Measurements from ENCODE around the gene RGS12. TPM values are rescaled to one million over a fixed set of nuclear protein-coding genes. Genes with fewer than 3 reads are reported as not detected.

The RGS12 gene
- total RNA-seq, 4 donors from 2014 or later: 3.5 to 63.8 (median 40.1) TPM

DNA sequence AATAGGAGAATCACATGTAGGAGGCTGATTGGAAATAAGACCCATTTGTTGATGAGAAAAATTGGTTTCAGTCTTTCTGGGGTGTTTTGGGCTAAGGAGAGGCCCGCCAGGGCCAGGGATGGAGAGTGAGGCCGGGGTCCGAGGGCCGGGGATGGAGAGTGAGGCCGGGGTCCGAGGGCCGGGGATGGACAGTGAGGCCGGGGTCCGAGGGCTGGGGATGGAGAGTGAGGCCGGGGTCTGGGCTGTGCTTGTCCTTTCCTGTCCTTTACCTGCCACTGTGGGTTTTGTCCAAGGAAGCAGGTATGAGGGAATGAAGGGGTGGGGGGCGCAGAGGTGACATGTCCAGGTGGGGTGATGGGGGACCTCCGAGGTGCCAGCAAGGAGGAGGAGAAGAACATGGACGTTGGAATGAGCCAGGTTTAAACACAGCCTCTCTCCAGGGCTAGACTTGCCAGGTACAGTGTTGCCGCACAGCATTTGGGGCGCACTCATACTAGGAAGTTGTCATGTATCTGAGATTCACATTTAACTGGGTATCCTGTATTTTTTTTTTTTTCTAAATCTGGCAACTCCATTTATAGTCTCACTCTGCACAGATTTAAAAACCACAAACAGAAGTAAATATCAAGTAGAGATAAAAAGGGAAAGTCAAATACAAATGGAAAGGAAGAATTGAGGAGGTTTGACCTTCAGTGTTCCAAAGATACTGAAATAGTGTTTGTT, 8.8 kb downstream of the RGS12 start:
- no peak for TF ChIP-seq POLR2A (IDR thresholded peaks at IDR 0.05)
- TF ChIP-seq, protein P1, sequence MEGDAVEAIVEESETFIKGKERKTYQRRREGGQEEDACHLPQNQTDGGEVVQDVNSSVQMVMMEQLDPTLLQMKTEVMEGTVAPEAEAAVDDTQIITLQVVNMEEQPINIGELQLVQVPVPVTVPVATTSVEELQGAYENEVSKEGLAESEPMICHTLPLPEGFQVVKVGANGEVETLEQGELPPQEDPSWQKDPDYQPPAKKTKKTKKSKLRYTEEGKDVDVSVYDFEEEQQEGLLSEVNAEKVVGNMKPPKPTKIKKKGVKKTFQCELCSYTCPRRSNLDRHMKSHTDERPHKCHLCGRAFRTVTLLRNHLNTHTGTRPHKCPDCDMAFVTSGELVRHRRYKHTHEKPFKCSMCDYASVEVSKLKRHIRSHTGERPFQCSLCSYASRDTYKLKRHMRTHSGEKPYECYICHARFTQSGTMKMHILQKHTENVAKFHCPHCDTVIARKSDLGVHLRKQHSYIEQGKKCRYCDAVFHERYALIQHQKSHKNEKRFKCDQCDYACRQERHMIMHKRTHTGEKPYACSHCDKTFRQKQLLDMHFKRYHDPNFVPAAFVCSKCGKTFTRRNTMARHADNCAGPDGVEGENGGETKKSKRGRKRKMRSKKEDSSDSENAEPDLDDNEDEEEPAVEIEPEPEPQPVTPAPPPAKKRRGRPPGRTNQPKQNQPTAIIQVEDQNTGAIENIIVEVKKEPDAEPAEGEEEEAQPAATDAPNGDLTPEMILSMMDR (IDR thresholded peaks at IDR 0.05): no peak
- no peaks in the 10 kb centered on the region for H3K27me3 ChIP-seq
- H3K9me3 ChIP-seq: no peaks in the 10 kb centered on the region
- no peak overlapping the region for H3K4me3 ChIP-seq
- intact Hi-C loops (cut with DNase I; ENCODE audit: low total_unique reads): no loop called here
- no peak overlapping the region for H3K27ac ChIP-seq
- DNase-seq: no peak
- H3K4me1 ChIP-seq: peaks cover 0 to 8% of the 10 kb centered on the region in 2 donors
- H3K36me3 ChIP-seq: no peaks in the 10 kb centered on the region

DNA sequence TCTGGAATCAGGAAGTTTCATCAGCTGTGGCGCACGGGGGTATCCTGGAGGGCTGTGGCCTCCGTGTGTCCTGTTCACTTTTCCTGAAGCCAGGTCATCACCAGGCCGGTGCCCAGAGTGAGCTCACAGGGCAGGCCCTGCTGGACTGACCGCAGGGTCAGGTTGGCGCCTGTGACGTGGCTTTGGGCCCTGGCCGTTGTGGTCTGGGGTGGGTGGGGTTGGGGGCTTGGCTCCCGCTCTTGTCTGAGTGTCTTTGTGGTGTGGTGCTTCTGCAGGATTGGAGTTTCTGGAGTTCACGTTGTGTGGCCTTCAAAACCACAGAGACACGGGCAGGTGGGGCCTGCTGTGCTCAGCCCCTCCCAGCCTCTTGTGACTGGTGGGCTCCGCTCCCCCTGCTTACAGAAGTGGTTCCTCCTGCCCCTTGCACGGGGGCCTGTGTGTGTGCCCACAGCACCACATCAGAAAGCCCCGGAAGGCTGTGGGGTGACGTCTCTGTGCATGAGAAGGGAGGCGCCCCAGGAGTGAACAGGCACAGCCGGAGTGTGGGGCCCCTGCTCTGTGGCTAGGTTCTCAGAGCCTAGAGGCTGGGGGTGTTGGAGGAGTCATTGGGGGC, 9.5 kb downstream of the RGS12 start:
- DNase-seq: peak in 1 of 2 donors; percentile 40

DNA sequence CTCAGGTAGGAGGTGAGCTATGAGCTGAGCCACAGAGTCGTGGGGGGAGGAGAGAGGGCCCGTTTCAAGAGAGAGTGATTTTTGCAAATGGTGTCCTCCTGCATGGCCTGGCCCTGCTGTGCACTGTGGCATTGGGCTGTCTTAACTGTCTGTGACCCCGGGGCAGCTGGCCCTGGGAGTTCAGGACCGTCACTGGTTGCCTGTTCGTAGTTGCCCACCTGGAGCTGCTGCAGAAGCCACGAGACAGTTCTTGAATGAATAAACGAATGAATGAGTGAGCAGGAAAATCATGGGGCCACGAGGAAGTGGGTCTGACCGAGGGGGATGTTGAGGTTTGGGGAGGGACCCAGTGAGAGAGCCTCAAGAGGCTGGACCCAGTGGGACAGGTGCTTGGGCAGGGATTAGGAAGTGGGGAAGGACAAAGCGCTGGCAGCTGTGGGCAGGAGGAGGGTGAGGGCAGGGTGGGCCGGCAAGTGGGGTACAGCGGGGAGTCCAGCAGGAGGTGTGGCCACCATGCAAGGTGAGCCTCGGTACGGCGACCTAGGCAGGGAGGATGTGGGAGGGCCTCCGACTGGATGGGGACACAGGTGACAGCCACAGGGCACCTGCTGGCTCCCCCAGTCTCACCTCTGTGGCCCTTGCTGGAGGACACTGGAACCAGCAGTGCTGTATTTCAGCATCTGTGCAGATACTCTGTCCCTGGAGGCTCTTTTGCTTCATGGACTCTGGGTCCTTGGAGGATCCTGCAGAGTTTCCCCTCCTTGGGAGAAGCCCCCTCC, 10.2 kb downstream of the RGS12 start:
- Histone ChIP-seq H3K36me3 (no peaks in the 10 kb centered on the region), H3K4me3 (no peak overlapping the region), H3K4me1 (peaks cover 0 to 8% of the 10 kb centered on the region in 2 donors), H3K27ac (no peak overlapping the region), H3K9me3 (no peaks in the 10 kb centered on the region), H3K27me3 (no peaks in the 10 kb centered on the region)
- no peak for TF ChIP-seq POLR2A (IDR thresholded peaks at IDR 0.05)
- TF ChIP-seq, protein P1 (IDR thresholded peaks at IDR 0.05): no peak
- no peak for DNase-seq
- intact Hi-C loops (cut with DNase I; ENCODE audit: low total_unique reads): no loop called here

More for the DNA sequence above, 9.5 kb downstream of the RGS12 start:
- Histone ChIP-seq H3K4me3 (no peak overlapping the region), H3K4me1 (peaks cover 0 to 8% of the 10 kb centered on the region in 2 donors), H3K36me3 (no peaks in the 10 kb centered on the region), H3K27ac (no peak overlapping the region), H3K27me3 (no peaks in the 10 kb centered on the region), H3K9me3 (no peaks in the 10 kb centered on the region)
- no peak for TF ChIP-seq POLR2A (IDR thresholded peaks at IDR 0.05)
- TF ChIP-seq, protein P1 (IDR thresholded peaks at IDR 0.05): no peak
- intact Hi-C loops (cut with DNase I; ENCODE audit: low total_unique reads): no loop called here

DNA sequence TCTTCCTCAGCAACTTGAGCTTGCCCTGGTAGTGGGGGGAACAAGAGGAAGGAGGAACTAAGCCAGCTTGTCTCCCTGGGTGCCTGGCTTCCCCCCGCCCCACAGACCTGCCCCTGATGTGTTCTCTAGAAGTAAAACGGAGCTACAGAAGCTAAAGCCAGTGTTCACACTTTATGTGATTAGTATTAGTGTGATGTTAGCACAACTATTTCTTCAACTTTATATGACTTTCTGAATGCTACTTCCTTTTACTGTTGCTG, 10.7 kb downstream of the RGS12 start:
- H3K9me3 ChIP-seq: no peaks in the 10 kb centered on the region
- no peak overlapping the region for H3K27ac ChIP-seq
- peaks cover 0 to 8% of the 10 kb centered on the region in 2 donors for H3K4me1 ChIP-seq
- intact Hi-C loops (cut with DNase I; ENCODE audit: low total_unique reads): no loop called here
- no peak for DNase-seq
- no peaks in the 10 kb centered on the region for H3K27me3 ChIP-seq
- no peak overlapping the region for H3K4me3 ChIP-seq
- TF ChIP-seq, protein P1 (IDR thresholded peaks at IDR 0.05): no peak
- no peak for TF ChIP-seq POLR2A (IDR thresholded peaks at IDR 0.05)
- H3K36me3 ChIP-seq: no peaks in the 10 kb centered on the region
